ENCODE measurements around the gene TXNL4A. TPM values are rescaled to one million over a fixed set of nuclear protein-coding genes. Genes with fewer than 3 reads are reported as not detected.
"Not testable (repeated sequence)": the region's sequence is repeated elsewhere in the genome, so short reads cannot be mapped to it uniquely, and the experiment has no call there.

The TXNL4A gene
- total RNA-seq, 1 donor from 2014 or later = 79.6 TPM

DNA sequence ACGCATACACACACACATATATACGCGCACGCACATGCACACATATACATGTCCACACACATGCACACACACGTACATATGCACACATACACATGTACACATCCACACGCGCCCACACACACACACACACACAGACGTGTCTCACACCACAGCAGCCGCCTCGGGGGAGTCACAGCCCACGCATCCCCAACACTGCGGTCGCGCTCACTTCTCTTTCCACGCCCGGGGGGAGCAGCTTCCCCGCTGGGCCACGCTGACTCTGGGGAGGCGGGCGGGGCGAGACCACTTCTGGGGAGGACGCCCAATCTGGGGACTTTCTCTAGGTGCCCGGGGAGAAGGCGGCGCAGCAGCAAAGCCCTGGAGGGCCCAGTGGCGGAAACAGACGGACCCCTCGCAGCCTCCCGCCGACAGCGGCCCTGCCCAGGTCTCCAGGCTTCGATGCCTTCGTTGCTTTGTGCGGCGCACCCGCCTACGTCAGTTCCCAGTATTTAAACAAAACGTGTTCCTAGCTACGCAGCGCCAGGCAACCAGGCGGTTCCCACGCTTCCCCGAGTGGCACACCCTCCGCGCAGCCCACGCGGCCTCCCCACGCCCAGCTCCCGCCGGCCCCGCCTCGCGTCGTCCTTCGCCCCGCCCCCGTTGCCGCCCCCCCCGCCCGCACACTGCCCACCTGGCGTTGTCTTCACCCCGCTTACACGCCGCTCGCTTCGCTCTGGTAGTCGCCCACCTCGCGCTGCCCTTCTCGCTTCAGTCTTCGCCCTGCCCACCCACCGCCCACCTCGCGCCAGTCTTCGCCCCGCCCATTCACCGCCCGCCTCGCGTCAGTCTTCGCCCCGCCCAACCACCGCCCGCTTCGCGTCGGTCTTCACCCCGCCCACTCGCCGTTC is 45.1 kb upstream of the TXNL4A start:
- Histone ChIP-seq H3K27me3 (ENCODE audit: control insufficient read depth, insufficient read depth, low read length) (no peaks in the 10 kb centered on the region), H3K36me3 (ENCODE audit: control insufficient read depth, insufficient read depth, low read length) (peaks cover 1% of the 10 kb centered on the region), H3K4me3 (ENCODE audit: low read depth, low read length) (peak overlapping the region; percentile 52)
- DNase-seq (ENCODE audit: low read depth) = no peak
- TF ChIP-seq, protein P1, sequence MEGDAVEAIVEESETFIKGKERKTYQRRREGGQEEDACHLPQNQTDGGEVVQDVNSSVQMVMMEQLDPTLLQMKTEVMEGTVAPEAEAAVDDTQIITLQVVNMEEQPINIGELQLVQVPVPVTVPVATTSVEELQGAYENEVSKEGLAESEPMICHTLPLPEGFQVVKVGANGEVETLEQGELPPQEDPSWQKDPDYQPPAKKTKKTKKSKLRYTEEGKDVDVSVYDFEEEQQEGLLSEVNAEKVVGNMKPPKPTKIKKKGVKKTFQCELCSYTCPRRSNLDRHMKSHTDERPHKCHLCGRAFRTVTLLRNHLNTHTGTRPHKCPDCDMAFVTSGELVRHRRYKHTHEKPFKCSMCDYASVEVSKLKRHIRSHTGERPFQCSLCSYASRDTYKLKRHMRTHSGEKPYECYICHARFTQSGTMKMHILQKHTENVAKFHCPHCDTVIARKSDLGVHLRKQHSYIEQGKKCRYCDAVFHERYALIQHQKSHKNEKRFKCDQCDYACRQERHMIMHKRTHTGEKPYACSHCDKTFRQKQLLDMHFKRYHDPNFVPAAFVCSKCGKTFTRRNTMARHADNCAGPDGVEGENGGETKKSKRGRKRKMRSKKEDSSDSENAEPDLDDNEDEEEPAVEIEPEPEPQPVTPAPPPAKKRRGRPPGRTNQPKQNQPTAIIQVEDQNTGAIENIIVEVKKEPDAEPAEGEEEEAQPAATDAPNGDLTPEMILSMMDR (IDR thresholded peaks at IDR 0.05; ENCODE audit: insufficient read depth, low read length, poor library complexity, severe bottlenecking) = no peak

DNA sequence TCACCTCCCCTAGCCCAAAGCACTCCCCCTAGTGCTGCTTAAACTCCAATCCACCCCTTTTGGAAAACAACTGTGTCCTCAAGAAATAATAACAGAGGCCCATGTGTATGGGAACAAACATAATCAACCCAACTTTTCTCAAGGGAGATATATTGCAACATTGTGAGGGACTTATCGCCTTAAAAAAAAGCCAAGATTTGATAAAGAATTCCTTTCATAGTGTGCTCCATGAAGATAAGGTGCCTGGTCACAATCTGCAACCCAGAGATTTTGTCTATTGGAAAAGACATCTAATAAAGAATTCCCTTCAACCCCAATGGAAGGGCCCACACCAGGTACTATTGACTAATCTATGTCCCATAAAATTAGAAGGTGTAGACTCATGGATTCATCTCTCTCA is 41.3 kb upstream of the TXNL4A start:
- DNase-seq (ENCODE audit: low read depth) = no peak
- Histone ChIP-seq H3K27me3 (ENCODE audit: control insufficient read depth, insufficient read depth, low read length) (no peaks in the 10 kb centered on the region), H3K36me3 (ENCODE audit: control insufficient read depth, insufficient read depth, low read length) (no peaks in the 10 kb centered on the region), H3K4me3 (ENCODE audit: low read depth, low read length) (no peak overlapping the region)
- TF ChIP-seq, protein P1 (IDR thresholded peaks at IDR 0.05; ENCODE audit: insufficient read depth, low read length, poor library complexity, severe bottlenecking) = no peak

DNA sequence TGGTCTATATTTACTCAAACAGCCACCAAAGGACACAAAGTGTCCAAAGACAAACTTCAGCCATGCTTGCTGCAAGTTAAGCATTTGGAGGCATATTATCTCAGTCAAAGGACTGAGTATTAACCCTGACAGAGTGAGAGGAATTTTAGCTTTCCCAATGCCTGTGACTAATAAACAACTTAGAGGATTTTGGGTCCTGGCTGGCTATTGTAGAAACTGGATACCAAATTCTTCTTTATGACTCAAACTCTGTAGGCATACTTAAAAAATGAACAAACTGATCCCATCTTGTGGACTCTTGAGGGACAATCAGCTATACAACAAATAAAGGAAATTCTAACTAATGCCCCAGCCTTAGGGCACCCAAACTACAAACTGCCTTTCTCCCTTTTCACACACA is 39.4 kb upstream of the TXNL4A start:
- not testable (repeated sequence) for H3K4me3 ChIP-seq (ENCODE audit: low read depth, low read length); H3K36me3 ChIP-seq (ENCODE audit: control insufficient read depth, insufficient read depth, low read length); DNase-seq (ENCODE audit: low read depth)

DNA sequence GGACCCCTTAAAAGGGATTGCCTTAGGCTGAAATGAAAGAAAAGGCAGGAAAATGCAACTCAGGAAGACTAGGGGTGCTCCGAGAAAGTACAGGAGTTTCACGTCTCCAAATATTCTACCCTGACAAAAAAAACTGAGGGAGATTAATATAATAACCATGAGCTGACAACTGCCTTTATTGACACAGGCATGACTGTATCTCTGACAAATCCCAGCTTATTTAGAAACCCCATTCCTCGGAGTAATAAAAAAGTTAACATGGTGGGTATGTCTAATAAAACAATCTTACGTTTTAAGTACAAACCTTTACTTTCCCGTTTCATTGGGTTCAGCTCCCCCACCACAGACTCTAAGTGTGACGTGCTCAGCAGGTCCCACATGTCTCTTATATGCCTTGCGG is 38.0 kb upstream of the TXNL4A start:
- TF ChIP-seq, protein P1 (IDR thresholded peaks at IDR 0.05; ENCODE audit: insufficient read depth, low read length, poor library complexity, severe bottlenecking) = no peak
- DNase-seq (ENCODE audit: low read depth) = no peak
- Histone ChIP-seq H3K4me3 (ENCODE audit: low read depth, low read length) (no peak overlapping the region), H3K36me3 (ENCODE audit: control insufficient read depth, insufficient read depth, low read length) (no peaks in the 10 kb centered on the region), H3K27me3 (ENCODE audit: control insufficient read depth, insufficient read depth, low read length) (no peaks in the 10 kb centered on the region)

More for the DNA sequence above, 39.4 kb upstream of the TXNL4A start:
- not testable (repeated sequence) for H3K27me3 ChIP-seq (ENCODE audit: control insufficient read depth, insufficient read depth, low read length)

DNA sequence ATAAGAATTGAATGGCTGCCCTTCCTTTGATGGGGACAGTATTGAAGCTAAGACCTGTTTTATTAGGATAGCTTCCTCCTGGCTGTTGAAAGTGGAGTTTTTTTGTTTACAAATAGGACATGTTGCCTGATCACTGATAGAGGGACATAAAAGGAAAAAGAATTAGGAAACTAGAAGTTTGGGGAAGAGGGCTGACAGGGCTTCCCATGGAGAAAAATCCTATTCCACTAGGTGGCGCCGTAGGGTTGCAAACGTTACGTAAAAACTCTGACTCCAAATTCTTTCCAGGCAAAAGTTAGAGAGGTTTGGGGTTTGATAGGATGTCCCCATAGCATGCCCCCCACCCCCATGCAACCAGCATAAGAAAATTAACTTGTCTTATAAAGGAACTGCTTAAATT is 34.8 kb upstream of the TXNL4A start:
- Histone ChIP-seq H3K27me3 (ENCODE audit: control insufficient read depth, insufficient read depth, low read length) (no peaks in the 10 kb centered on the region), H3K36me3 (ENCODE audit: control insufficient read depth, insufficient read depth, low read length) (no peaks in the 10 kb centered on the region), H3K4me3 (ENCODE audit: low read depth, low read length) (no peak overlapping the region)
- TF ChIP-seq, protein P1 (IDR thresholded peaks at IDR 0.05; ENCODE audit: insufficient read depth, low read length, poor library complexity, severe bottlenecking) = peak; percentile 18
- DNase-seq (ENCODE audit: low read depth) = no peak

DNA sequence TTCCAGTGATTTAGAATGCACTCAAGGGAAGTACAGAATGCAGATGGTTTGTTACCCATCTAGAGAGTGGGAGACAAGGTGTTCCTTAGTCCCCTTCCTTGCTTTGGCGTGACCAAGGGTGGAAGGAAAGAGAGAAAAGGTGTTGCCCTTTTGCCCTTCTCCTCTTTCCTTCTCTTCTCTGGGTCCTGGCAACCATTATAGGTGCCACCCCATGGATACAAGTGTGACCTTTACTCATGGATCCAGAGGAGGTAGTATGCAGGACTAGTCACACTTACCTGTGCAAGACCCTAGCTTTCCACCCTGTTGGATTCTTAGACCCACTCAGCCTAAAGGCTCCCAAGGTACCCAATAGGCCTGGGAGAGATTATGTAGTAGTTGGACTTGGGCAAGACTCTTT is 34.2 kb upstream of the TXNL4A start:
- TF ChIP-seq, protein P1 (IDR thresholded peaks at IDR 0.05; ENCODE audit: insufficient read depth, low read length, poor library complexity, severe bottlenecking) = no peak
- Histone ChIP-seq H3K36me3 (ENCODE audit: control insufficient read depth, insufficient read depth, low read length) (no peaks in the 10 kb centered on the region), H3K4me3 (ENCODE audit: low read depth, low read length) (no peak overlapping the region), H3K27me3 (ENCODE audit: control insufficient read depth, insufficient read depth, low read length) (no peaks in the 10 kb centered on the region)
- no peak for DNase-seq (ENCODE audit: low read depth)

All from kidney epithelial cell (primary cell).